ENCODE measurements around the gene INPP5D.

INPP5D gene

DNA sequence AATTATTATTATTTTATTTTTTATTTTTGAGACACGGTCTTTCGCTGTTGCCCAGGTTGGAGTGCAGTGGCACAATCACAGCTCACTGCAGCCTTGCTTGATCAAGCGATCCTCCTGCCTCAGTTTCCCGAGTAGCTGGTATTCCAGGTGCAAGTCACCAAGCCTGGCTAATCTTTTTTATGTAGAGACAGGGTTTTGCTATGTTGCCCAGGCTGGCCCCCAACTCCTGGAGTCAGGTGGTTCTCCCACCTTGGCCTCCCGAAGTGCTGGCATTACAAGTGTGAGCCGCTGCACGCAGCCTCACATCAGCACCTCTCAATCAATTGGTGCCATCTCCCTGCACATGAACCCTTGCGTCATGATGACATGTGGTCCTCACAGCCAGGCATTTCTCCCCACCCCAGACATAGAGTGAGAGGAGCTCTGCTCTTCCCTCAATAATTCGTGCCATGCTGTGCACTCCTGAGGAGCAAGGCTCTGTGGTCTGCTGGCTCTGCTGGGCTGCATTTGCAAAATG lies 5.9 kb downstream of the INPP5D start:
- DNase-seq (ENCODE audit: extremely low read depth, insufficient read length): no peak
- H3K36me3 ChIP-seq (ENCODE audit: control insufficient read depth, insufficient read depth, low read length): peaks cover 28% of the 10 kb centered on the region
- H3K27me3 ChIP-seq (replicated peaks; ENCODE audit: control insufficient read depth, insufficient read depth, low read length): no peaks in the 10 kb centered on the region
- H3K4me3 ChIP-seq (replicated peaks; ENCODE audit: low read depth, low read length): no peak overlapping the region
- TF ChIP-seq, protein P1, sequence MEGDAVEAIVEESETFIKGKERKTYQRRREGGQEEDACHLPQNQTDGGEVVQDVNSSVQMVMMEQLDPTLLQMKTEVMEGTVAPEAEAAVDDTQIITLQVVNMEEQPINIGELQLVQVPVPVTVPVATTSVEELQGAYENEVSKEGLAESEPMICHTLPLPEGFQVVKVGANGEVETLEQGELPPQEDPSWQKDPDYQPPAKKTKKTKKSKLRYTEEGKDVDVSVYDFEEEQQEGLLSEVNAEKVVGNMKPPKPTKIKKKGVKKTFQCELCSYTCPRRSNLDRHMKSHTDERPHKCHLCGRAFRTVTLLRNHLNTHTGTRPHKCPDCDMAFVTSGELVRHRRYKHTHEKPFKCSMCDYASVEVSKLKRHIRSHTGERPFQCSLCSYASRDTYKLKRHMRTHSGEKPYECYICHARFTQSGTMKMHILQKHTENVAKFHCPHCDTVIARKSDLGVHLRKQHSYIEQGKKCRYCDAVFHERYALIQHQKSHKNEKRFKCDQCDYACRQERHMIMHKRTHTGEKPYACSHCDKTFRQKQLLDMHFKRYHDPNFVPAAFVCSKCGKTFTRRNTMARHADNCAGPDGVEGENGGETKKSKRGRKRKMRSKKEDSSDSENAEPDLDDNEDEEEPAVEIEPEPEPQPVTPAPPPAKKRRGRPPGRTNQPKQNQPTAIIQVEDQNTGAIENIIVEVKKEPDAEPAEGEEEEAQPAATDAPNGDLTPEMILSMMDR (IDR thresholded peaks at IDR 0.05; ENCODE audit: insufficient read depth, low read length, poor library complexity, severe bottlenecking): no peak

DNA sequence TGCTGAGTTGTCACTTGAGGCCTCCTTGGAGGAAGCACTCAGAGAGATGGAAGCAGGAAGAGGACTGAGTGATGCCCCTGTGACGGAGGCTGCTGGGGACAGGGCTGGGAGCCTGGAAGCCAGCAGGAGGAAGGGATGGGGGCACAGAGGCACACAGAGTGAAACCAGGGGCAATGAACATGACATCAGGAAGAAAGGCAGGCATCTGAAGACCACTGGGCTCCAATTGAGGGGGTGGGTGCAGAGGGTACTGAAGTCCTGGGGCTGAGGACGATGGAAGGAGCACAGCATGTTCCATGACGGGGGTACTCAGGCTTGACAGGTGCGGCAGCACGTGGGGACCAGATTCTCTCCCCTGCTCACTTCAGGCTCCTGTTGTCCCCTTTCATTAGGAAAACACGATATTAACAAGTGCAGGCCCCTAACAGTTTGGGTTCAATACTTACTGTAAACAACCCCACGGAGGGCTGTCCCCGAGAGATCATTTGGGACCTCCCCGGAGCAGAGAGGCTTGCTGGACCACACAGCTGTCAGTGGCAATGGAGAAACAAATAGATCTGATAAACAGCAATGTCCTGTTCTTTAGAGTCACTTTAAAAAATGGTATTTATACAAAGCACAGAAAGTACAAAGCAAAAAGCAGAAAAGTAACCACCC lies 8.7 kb downstream of the INPP5D start:
- Histone ChIP-seq H3K27me3 (replicated peaks; ENCODE audit: control insufficient read depth, insufficient read depth, low read length) (no peaks in the 10 kb centered on the region), H3K36me3 (ENCODE audit: control insufficient read depth, insufficient read depth, low read length) (peaks cover 19% of the 10 kb centered on the region), H3K4me3 (replicated peaks; ENCODE audit: low read depth, low read length) (peak overlapping the region; percentile 16)
- TF ChIP-seq, protein P1 (IDR thresholded peaks at IDR 0.05; ENCODE audit: insufficient read depth, low read length, poor library complexity, severe bottlenecking): no peak
- no peak for DNase-seq (ENCODE audit: extremely low read depth, insufficient read length)

DNA sequence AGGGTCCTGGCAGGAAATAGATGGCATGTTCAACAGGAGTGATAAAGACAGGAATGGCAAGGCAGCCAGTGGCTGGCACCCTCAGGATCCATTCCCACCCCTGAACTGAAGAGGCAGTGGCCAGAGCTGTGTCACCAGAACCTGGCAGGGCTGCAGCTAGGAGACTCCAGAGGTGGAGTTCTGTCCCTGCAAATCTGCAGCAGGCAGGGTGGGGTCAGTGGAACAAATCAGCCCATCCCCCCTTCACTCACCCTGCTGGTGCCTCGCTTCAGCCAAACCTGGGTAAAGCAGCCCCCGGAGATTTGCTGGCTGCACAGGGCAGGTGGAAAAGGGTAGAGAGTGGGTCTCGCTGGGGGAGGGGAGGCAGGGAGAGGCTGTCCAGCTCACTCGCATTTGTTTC lies 12.7 kb downstream of the INPP5D start:
- TF ChIP-seq, protein P1 (IDR thresholded peaks at IDR 0.05; ENCODE audit: insufficient read depth, low read length, poor library complexity, severe bottlenecking): no peak
- peaks cover 8% of the 10 kb centered on the region for H3K36me3 ChIP-seq (ENCODE audit: control insufficient read depth, insufficient read depth, low read length)
- no peak overlapping the region for H3K4me3 ChIP-seq (replicated peaks; ENCODE audit: low read depth, low read length)
- no peaks in the 10 kb centered on the region for H3K27me3 ChIP-seq (replicated peaks; ENCODE audit: control insufficient read depth, insufficient read depth, low read length)
- DNase-seq (ENCODE audit: extremely low read depth, insufficient read length): no peak

DNA sequence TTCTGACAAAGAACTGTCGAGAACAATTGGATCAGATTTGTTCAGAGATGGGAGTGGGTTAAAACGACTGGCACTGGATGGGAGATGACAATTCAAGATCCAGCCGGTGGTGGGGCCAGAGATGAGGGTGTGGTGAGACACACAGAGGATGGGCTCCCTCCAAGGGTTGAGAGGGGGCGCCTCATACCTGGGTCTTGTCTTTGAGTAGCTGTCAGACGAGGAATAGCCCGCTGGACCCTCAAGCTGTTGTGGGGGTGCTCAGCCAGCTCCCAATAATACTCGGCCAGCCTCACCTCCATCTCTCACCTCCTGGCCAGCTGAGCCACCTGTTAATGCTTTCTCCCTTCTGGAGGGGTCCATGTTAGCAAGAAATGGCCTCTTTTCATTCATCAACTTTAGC lies 14.0 kb downstream of the INPP5D start:
- no peaks in the 10 kb centered on the region for H3K27me3 ChIP-seq (replicated peaks; ENCODE audit: control insufficient read depth, insufficient read depth, low read length)
- peaks cover 12% of the 10 kb centered on the region for H3K36me3 ChIP-seq (ENCODE audit: control insufficient read depth, insufficient read depth, low read length)

DNA sequence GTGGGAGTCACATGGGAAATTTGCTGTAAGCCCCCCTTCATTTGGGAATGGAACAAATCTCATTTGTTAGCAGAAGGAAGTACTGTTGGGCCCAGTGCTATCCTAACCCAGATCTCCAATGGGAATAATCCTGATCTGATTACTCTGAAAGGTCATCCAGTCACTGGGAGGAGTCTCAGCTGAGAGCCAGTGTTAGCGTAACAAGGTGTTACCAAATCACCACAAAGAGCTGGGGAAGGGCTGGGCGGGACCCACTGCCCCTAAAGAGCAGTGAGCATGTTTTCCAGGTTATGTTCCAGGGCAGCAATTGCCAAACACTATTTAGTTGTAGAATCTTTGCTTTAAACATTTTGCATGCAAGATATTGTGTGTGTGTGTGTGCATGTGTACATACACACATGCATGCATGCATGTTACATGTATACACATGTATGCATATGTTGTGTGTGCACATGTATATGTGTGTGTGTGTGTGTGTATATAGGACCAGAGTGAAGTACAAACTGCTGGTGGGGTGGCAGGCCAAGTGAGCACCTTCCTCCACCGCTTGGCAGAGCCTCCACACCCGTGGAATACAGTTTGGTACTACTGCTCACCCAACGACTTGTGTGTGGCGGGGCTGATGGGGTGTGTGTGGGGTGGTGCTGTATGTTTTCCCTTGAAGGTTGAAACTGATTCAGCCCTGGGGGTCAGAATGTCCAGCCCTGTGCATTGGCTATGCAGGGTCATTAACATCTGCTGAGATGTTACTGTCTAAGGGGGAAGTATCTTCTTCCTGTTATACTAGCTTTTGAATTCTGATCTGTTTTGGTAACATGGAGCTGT lies 15.2 kb downstream of the INPP5D start:
- Histone ChIP-seq H3K27me3 (replicated peaks; ENCODE audit: control insufficient read depth, insufficient read depth, low read length) (no peaks in the 10 kb centered on the region), H3K4me3 (replicated peaks; ENCODE audit: low read depth, low read length) (peak overlapping the region; percentile 16; the same call in 1 of the 2 replicates), H3K36me3 (ENCODE audit: control insufficient read depth, insufficient read depth, low read length) (peaks cover 14% of the 10 kb centered on the region)
- TF ChIP-seq, protein P1 (IDR thresholded peaks at IDR 0.05; ENCODE audit: insufficient read depth, low read length, poor library complexity, severe bottlenecking): no peak
- no peak for DNase-seq (ENCODE audit: extremely low read depth, insufficient read length)

More for the DNA sequence above, 14.0 kb downstream of the INPP5D start:
- DNase-seq (ENCODE audit: extremely low read depth, insufficient read length): no peak
- no peak overlapping the region for H3K4me3 ChIP-seq (replicated peaks; ENCODE audit: low read depth, low read length)
- TF ChIP-seq, protein P1 (IDR thresholded peaks at IDR 0.05; ENCODE audit: insufficient read depth, low read length, poor library complexity, severe bottlenecking): no peak
